ENCODE data around the gene KCNQ5.

Gene KCNQ5

DNA sequence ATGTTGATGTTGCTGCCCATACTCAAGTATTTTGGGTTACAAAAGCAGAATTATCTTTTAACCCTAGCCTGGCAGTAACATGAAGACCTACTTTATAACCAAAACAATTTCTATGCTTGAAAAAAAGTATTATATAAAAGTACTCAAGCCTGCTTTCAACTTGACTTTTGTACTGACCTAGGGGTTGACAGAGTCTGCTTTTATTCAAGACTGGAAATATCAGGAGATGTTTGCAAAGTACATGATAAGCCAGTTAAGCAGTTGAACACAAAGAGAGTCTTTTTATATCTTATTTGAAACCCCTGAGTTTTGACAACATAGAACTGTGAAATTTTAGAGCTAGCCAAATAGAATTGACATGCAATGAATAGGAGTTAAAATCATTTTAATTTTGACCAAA, 159.8 kb downstream of the KCNQ5 start:
- H3K27me3 ChIP-seq (ENCODE audit: control insufficient read depth, insufficient read depth, low read length), result no peaks in the 10 kb centered on the region
- TF ChIP-seq, protein P1, sequence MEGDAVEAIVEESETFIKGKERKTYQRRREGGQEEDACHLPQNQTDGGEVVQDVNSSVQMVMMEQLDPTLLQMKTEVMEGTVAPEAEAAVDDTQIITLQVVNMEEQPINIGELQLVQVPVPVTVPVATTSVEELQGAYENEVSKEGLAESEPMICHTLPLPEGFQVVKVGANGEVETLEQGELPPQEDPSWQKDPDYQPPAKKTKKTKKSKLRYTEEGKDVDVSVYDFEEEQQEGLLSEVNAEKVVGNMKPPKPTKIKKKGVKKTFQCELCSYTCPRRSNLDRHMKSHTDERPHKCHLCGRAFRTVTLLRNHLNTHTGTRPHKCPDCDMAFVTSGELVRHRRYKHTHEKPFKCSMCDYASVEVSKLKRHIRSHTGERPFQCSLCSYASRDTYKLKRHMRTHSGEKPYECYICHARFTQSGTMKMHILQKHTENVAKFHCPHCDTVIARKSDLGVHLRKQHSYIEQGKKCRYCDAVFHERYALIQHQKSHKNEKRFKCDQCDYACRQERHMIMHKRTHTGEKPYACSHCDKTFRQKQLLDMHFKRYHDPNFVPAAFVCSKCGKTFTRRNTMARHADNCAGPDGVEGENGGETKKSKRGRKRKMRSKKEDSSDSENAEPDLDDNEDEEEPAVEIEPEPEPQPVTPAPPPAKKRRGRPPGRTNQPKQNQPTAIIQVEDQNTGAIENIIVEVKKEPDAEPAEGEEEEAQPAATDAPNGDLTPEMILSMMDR (IDR thresholded peaks at IDR 0.05), result no peak
- no peak overlapping the region for H3K4me3 ChIP-seq (ENCODE audit: low read depth, low read length)
- no peak overlapping the region for H2AFZ ChIP-seq
- no peaks in the 10 kb centered on the region for H3K9me3 ChIP-seq (ENCODE audit: control insufficient read depth, low read length)
- no peak overlapping the region for H3K27ac ChIP-seq
- H3K9ac ChIP-seq, result no peak overlapping the region
- H3K79me2 ChIP-seq, result no peaks in the 10 kb centered on the region
- H3K4me2 ChIP-seq (ENCODE audit: low read length), result no peak overlapping the region
- no peaks in the 10 kb centered on the region for H3K36me3 ChIP-seq (ENCODE audit: control insufficient read depth, insufficient read depth, low read length)
- no peaks in the 10 kb centered on the region for H3K4me1 ChIP-seq

DNA sequence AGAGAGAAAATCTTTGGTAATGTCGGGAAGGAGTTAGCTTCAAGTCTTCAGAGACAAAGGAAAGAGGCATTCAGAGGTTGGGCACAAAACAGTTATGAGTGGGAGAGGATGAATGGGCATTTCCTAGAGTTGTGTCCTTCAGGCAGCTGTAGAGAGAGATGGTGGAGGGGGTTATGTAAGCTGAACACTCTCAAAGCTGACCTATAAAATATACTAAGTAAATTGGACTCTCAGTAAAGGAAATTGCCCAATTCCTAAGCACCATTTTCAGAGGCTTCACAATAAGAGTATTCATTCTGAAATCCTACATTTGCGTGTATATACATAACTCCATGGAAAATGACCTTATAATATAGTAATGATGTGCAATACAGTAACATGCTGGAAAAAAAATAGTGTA, 161.2 kb downstream of the KCNQ5 start:
- no peaks in the 10 kb centered on the region for H3K36me3 ChIP-seq (ENCODE audit: control insufficient read depth, insufficient read depth, low read length)
- TF ChIP-seq, protein P1 (IDR thresholded peaks at IDR 0.05), result no peak

GRCh38 chr6:72783666-72784065, 161.8 kb downstream of the KCNQ5 start:
- H3K4me3 ChIP-seq (ENCODE audit: low read depth, low read length), result no peak overlapping the region
- H3K4me2 ChIP-seq (ENCODE audit: low read length), result no peak overlapping the region
- H3K9ac ChIP-seq, result no peak overlapping the region
- no peaks in the 10 kb centered on the region for H3K27me3 ChIP-seq (ENCODE audit: control insufficient read depth, insufficient read depth, low read length)
- no peaks in the 10 kb centered on the region for H3K79me2 ChIP-seq
- no peaks in the 10 kb centered on the region for H3K9me3 ChIP-seq (ENCODE audit: control insufficient read depth, low read length)
- no peak overlapping the region for H3K27ac ChIP-seq
- no peaks in the 10 kb centered on the region for H3K36me3 ChIP-seq (ENCODE audit: control insufficient read depth, insufficient read depth, low read length)
- H2AFZ ChIP-seq, result peak overlapping the region; percentile 14
- TF ChIP-seq, protein P1 (IDR thresholded peaks at IDR 0.05), result no peak
- peaks cover 5% of the 10 kb centered on the region for H3K4me1 ChIP-seq

More for the DNA sequence above, 161.2 kb downstream of the KCNQ5 start:
- H2AFZ ChIP-seq, result peak overlapping the region; percentile 14
- no peaks in the 10 kb centered on the region for H3K9me3 ChIP-seq (ENCODE audit: control insufficient read depth, low read length)
- no peaks in the 10 kb centered on the region for H3K27me3 ChIP-seq (ENCODE audit: control insufficient read depth, insufficient read depth, low read length)
- H3K27ac ChIP-seq, result no peak overlapping the region
- no peak overlapping the region for H3K9ac ChIP-seq
- H3K4me1 ChIP-seq, result peaks cover 5% of the 10 kb centered on the region
- H3K4me2 ChIP-seq (ENCODE audit: low read length), result no peak overlapping the region
- H3K79me2 ChIP-seq, result no peaks in the 10 kb centered on the region
- no peak overlapping the region for H3K4me3 ChIP-seq (ENCODE audit: low read depth, low read length)

DNA sequence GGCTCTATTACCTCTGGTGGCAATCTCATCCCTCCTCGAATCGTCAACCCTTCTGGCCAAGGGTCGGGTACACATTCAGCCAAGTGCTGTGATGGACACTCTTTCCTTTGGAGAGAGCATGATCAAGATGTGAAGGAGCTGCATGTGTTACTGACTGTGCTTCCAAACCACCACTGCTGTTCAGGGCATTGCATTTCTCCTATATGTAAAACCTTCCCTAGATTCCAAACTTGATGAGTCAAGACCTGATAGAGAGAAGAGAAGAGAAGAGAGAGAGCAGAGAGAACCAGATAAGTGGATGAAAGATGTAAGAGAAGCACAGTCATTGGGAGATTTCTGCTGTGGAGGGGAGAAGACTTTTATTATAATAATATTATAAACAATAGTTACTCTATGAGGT, 162.2 kb downstream of the KCNQ5 start:
- Histone ChIP-seq H2AFZ (no peak overlapping the region), H3K9ac (no peak overlapping the region), H3K27ac (no peak overlapping the region), H3K79me2 (no peaks in the 10 kb centered on the region), H3K36me3 (ENCODE audit: control insufficient read depth, insufficient read depth, low read length) (no peaks in the 10 kb centered on the region), H3K4me2 (ENCODE audit: low read length) (no peak overlapping the region), H3K4me1 (peaks cover 5% of the 10 kb centered on the region), H3K9me3 (ENCODE audit: control insufficient read depth, low read length) (no peaks in the 10 kb centered on the region), H3K4me3 (ENCODE audit: low read depth, low read length) (no peak overlapping the region), H3K27me3 (ENCODE audit: control insufficient read depth, insufficient read depth, low read length) (no peaks in the 10 kb centered on the region)
- TF ChIP-seq, protein P1 (IDR thresholded peaks at IDR 0.05), result no peak

DNA sequence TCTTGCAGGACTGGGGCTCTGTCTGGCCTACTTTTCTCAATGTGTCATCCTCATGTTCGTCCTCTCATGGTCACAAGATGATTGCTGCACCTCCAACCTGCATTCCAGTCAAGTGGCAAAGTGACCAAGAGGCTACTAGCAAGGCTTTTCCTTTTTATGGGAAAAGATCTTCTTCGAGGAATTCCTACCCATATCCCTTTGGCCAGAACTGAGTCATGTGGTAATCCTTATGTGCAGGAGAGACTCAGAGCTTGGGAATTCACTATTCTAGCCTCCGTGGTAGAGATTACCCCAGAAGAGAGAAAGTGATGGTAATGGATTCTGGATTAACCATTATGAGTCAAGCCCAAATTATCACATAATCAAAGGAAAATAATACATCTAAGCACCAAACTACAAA, 162.7 kb downstream of the KCNQ5 start:
- no peaks in the 10 kb centered on the region for H3K27me3 ChIP-seq (ENCODE audit: control insufficient read depth, insufficient read depth, low read length)
- H3K4me1 ChIP-seq, result peaks cover 5% of the 10 kb centered on the region
- H3K4me3 ChIP-seq (ENCODE audit: low read depth, low read length), result no peak overlapping the region
- H3K79me2 ChIP-seq, result no peaks in the 10 kb centered on the region
- no peak overlapping the region for H3K27ac ChIP-seq
- no peak overlapping the region for H2AFZ ChIP-seq
- no peak overlapping the region for H3K9ac ChIP-seq
- H3K36me3 ChIP-seq (ENCODE audit: control insufficient read depth, insufficient read depth, low read length), result no peaks in the 10 kb centered on the region
- TF ChIP-seq, protein P1 (IDR thresholded peaks at IDR 0.05), result no peak
- H3K4me2 ChIP-seq (ENCODE audit: low read length), result no peak overlapping the region
- no peaks in the 10 kb centered on the region for H3K9me3 ChIP-seq (ENCODE audit: control insufficient read depth, low read length)

All from parathyroid adenoma (tissue), 2 donors.